HG02970 (cell line): Measurements from ENCODE around the gene ASPSCR1.
"Not testable (repeated sequence)": the region's sequence is repeated elsewhere in the genome, so short reads cannot be mapped to it uniquely, and the experiment has no call there.

Experiments
- ATAC-seq: cut with Tn5 transposase; IDR thresholded peaks from one replicate; pipeline ENCODE4 v1.9.1; 2021; ENCODE audit warnings: mild to moderate bottlenecking, moderate library complexity, moderate number of reproducible peaks; ENCODE audit not compliant: unreplicated experiment, low FRiP score

The ASPSCR1 gene

DNA sequence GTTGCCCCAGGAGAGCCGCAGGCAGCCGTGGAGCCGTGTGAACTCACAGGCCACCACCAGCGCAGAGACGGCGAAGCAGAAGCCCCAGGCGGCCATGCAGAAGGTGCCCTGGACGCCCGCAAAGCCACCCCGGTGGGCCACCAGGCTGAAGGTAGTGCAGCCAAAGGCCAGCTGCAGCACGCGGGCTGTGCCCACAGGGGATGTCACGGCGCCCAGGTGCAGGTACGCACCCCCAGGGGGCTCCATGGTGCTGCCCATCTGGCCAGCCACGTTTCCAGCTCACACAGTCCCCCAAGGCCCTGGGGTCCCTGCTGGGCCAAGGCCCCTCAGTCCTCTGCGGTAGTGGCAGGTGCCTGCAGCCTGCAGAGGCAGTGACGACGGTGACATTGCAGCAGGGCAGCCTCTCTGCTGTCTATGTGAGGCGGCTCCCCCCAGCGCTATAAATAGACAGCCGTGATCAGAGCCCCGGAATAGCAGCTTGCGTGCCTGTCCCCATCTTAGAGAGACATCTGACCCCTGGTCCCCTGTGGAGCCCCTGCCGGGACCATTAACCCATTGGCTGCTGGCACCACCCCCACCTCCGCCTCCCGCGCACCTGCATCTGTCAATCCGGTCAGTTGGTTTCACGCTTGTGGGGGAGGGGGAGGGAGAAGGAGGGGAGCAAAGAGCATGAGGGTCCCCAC is 35.8 kb upstream of the ASPSCR1 start:
- ATAC-seq, result no peak

DNA sequence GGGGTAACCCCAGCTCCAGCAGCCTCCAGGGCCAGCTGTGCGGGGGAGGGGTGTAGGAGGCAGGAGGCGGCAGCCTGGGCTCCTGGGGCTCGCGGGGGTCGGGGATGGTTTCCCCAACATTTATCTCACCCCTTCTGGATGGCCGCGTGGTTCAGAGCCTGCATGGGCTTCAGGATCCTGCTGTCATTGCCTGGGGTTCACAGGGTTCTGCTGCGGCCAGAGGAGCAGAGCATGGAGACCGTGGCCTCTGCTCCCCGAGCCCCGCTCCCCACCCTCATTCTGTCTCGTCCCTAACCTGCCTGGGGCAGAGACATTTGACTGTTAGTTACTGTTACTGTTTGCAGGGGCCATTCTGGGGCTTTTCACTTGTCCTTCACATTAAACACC is 35.3 kb upstream of the ASPSCR1 start:
- no peak for ATAC-seq

DNA sequence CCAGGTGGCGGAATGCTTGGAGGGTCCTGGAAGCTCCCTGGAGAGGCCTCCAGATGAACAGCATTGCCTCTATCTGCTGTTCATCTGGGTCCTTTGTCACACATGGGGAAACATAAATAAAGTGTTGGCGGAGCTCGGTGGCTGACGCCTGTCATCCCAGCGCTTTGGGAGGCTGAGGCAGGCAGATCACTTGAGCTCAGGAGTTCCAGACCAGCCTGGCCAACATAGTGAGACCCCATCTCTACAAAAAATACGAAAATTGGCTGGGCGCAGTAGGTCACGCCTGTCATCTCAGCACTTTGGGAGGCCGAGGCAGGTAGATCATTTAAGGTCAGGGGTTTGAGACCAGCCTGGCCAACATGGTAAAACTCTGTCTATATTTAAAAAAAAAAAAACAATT is 32.6 kb upstream of the ASPSCR1 start:
- no peak for ATAC-seq

DNA sequence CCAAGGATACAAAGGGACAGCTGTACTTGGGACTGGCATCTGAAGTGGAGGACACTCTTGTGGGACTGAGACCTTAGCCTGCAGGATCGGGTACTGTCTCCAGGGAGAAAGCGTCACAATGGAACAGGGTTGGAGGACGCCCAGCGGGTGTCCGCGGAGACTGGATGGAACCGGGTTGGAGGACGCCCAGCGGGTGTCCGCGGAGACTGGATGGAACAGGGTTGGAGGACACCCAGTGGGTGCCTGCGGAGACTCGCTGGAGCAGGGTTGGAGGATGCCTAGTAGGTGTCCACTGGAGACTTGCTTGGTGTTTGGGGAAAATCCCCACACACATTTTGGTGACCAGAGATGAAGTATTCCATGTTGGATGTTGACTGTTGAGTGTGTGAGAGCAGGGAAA is 30.2 kb upstream of the ASPSCR1 start, which contains the start of gene MYADML2:
TSS of gene MYADML2 (minus strand) at position 45 of the 400 bp plus-strand sequence. CDS start 5,492 bp downstream, outside the sequence.
- ATAC-seq, result no peak

DNA sequence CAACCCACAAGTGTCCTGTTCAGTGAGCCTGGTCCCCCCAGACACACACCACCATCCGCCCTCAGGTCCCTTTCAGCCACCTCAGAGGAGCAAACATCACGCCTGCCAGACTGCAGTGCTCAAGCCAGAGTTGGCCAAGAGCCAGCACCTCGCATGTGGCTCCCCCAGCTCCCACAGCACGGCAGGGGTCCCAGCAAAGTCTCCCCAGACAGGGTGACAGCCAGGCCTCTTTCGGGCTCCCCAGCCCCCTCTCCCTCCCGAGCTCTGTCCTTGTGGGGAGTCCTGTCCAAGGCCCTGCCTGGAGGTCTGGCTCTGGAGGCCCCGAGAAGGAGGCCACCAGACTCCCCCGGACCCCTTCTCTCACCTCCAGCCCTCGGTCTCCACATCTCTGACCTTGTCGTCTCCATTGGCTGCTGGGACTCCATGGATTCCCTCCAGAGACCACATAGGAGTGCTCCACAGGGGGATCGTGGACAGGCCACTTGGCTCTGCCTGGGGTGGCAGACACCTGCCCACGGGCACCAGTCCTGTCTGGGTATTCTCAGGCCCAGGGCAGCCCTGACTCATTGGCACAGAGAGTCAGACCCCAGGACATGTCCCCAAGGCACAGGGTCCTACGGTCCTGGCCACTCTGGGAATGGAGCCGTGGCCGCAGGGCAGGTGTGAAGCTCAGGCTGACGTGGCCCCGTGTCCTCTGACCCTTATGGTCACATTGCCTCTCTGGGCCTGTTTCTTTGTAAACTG is 28.6 kb upstream of the ASPSCR1 start:
- ATAC-seq, result no peak

DNA sequence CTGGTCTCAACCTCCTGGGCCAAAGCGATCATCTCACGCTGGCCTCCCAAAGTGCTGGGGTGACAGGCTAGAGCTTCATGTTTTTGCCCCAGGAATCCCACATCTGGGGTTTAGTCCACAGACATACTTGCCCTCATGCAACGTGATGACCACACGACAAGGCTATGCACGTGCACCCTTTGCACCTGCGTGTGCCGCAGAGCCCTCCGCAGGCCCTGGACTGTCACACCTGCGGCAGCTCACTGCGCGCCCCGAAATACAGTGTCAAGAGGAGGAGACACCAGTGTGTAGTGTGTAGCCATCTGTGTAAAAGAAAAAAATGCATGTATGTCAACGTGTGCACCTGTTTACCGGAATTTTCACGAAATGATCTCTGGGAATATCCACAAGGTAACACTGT is 26.9 kb upstream of the ASPSCR1 start:
- ATAC-seq, result no peak

DNA sequence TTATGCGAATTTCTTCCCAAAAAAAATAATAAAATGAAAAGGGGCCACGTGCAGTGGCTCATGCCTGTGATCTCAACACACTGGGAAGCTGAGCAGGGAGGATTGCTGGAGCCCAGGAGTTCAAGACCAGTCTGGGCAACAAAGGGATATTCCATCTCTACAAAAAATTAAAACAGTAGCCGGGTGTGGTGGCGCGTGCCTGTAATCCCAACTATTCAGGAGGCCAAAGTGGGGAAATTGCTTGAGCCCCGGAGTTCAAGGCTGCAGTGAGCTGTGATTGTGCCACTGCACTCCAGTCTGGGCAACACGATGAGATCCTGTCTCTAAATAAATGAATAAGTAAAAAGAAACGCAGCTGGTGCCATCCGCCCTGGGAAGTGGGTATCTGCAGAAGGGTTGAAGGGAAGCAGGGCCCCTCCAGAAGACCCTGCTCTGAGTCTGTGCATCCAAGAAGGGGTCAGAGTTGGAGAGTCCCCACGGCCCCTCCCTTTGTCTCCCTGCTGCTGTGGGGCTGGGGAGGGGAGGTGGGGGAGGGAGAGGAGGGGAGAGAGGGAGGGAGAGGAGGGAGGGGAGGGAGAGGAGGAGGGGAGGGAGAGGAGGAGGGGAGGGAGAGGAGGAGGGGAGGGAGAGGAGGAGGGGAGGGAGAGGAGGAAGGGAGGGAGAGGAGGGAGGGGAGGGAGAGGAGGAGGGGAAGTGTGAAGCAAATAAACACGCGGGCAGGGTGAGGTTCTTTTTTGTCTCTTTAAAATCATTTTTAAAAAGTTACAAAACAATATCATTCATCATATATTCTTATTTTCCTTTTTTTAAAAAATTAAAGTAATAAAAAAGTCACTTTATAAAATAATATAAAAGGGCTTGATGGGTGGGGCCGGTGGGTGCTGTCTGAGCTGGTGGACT is 25.4 kb upstream of the ASPSCR1 start:
- ATAC-seq, result no peak

DNA sequence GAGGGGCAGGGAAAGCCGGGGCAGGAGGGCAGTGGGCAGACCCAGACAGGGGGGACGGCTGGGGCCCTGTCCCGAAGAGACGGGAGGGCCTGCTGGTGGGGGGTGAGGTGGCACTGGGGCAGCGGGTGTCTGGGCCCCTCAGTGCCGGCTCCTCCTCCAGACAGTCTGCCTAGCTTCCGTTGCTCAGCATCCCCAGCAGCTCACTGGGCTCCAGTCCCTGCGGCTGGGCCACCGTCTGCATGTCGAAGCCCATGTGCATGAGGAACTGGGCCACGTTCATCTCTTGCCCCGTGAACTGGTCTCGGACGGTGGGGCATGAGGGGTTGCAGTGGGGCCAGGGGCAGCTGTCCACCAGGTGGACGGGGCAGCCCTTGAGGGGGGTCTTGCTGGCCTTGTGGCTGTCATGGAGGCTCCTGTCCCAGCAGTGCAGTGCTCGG is 24.6 kb upstream of the ASPSCR1 start:
- no peak for ATAC-seq

DNA sequence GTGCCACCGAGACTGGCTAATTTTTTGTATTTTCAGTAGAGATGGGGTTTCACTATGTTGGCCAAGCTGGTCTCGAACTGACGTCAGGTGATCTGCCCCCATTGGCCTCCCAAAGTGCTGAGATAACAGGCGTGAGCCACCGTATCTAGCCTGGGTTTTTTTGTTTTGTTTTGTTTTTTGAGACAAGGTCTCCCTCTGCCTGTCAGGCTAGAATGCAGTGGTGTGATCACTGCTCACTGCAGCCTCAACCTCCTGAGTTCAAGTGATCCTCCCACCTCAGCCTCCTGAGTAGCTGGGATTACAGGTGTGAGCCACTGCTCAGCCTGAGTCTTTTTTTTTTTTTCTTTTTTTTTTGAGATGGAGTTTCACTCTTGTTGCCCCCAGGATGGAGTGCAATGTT is 24.0 kb upstream of the ASPSCR1 start:
- not testable (repeated sequence) for ATAC-seq

DNA sequence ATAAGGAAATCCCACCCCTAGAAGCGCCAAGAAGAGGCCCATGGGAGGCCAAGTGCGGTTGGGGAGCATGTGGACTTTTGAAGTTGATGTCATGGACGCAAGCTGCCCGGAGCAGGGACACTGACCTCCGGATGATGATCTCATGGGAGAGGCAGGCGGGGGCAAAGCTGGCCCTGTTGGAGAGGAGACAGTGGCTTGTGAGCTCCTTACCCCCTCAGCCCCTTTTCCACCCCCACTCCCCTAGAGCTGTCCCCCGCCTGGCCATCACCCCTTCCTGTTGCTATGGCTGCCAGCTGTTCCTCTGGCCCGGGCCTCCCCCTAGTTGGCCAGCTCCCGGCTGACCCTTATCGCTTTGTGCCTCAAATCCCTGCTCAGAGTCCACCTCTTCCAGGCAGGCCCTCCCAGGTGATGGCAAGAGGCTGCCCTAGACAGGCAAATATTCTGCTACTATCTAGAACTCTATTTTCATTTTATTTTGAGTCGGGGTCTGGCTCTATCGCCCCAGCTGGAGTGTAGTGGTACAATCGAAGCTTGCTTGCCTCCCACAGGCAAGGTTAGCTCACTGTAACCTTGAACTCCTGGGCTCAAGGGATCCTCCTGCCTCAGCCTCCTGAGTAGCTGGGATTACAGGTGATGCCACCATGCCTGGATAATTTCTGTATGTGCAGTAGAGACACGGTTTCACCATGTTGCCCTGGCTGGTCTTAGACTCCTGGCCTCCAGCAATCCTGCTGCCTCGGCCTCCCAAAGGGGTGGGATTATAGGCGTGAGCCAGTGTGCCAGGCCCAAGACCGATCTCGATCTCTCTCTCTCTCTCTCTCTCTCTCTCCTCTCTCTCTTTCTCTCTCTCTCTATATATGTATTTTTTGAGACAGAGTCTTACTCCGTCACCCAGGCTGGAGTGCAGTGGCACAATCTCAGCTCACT is 23.0 kb upstream of the ASPSCR1 start:
- no peak for ATAC-seq

DNA sequence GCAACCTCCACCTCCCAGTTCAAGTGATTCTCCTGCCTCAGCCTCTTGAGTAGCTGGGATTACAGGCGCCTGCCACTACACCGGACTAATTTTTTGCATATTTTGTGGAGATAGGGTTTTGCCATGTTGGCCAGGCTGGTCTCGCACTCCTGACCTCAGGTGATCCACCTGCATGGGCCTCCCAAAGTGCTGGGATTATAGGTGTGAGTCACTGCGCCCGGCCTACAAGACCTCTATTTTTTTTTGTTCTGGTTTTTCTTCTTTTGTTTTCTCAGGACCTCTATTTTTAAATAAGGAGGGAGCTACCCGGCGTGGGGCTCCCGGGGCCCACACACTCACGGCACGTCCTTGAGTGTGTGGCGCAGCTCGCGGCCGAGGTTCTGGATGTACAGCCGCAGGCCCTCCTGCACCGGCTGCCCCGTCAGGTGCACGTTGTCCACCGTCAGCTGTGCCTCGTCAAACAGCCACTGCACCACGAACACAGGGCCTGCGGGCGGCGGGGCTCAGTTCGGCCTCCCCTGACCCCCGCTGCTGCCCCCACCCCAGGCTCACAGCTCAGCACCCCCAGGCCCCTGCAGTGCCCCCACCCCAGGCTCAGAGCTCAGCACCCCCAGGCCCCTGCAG is 22.3 kb upstream of the ASPSCR1 start:
- no peak for ATAC-seq

DNA sequence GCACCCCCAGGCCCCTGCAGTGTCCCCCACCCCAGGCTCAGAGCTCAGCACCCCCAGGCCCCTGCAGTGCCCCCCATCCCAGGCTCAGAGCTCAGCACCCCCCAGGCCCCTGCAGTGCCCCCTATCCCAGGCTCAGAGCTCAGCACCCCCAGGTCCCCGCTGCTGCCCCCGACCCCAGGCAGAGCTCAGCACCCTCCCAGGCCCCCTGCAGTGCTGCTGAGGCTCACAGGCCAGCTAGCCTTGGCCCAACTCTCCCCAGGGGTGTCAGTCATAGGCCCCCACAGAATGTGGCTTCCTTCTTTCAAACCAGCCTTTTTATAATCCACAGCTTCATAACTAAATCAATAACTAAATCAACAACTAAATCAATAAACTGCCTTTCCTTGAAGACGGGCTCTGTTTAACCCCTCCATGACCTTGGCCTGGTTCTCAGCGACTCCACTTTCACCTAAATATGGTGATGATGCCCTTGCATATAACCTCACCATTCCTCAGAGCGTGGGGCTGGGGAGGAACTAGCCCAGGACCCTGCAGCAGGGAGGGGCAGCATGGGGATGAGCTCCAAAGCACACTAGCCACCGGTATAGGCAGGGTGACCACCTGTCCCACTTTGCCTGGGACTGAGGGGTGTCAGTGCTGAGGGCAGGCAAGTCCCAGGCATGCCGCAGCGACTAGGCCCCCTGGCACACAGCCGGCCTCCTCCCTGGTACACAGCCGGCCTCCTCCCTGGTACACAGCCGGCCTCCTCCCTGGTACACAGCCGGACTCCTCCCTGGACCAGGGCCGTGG is 21.5 kb upstream of the ASPSCR1 start:
- ATAC-seq, result no peak

DNA sequence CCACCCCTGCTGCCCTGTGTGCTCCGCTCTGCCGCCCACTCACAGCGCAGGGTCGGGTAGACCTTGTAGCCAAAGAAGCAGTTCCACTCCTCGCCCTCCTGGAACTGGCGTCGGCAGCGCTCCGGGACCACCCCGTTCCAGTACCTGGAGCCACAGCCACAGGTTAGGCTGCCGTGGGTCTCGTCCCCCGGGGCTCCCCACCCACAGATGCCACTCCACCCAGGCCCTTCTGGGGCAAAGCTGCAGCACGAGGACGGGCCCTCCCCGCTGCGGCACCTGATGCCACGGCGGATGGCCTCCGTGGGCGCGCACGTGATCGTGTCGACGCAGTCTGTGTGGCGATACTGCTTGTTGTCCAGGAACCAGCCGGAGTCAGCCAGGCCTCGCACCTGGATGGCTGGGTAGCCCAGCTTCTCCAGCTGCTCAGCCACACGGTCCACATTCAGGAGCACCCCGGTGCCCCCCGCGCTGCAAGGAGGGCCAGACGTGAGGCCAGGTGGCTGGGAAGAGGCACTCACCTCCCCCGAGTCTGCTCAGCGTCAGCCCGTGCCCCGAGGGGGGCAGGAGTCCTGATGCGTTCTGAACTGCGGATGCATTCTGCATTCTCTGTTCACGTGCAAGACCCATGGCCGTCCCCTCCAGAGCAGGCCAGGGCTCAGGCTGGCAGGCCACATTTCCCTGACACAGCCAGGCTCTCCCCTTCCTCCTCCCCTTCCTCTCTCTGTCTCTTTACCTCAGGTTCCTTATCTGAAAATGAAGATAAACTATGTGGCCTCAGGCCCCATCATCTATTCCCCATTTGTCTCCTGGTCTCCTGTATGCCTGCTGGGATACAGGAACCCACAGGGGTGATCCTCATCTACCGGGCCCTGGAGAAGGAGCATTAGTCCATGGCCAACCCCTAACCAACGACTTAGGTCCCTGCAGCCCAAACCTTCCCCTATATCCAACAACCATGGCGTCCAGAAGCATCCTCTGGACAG is 20.5 kb upstream of the ASPSCR1 start:
- ATAC-seq, result no peak

DNA sequence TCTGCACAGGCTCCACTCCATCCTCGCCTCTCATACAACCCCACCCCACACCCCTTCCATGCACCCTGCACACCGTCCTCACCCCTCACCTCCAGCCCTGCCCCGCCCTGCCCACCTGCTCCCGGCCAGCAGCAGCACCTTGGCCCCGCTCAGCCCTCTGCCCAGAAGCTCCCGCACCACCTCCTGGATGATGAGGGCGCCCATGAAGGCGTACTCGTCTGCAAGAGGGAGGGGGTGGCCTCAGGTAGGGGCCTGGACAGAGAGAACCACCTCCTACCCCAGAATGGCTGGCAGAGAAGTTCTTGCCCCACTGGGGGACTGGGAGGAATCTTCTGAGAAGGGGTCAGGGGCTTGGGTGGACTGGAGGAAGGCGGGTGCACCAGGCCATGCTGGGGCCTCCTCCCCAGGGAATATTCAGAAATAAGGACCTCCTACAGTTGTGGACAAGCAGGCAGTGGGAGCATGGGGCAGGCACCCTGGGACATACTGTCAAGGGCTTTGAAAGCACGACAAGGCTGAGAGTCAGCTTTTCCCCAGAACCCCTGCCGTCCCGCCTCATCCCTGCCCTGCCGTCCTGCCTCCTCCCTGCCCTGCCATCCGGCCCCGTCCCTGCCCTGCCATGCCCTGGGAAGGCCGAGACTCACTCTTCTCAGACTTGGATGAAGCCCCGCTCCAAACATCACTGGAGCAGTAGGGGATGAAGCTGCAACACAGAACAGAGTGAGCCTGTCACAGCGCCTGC is 19.6 kb upstream of the ASPSCR1 start:
- no peak for ATAC-seq

DNA sequence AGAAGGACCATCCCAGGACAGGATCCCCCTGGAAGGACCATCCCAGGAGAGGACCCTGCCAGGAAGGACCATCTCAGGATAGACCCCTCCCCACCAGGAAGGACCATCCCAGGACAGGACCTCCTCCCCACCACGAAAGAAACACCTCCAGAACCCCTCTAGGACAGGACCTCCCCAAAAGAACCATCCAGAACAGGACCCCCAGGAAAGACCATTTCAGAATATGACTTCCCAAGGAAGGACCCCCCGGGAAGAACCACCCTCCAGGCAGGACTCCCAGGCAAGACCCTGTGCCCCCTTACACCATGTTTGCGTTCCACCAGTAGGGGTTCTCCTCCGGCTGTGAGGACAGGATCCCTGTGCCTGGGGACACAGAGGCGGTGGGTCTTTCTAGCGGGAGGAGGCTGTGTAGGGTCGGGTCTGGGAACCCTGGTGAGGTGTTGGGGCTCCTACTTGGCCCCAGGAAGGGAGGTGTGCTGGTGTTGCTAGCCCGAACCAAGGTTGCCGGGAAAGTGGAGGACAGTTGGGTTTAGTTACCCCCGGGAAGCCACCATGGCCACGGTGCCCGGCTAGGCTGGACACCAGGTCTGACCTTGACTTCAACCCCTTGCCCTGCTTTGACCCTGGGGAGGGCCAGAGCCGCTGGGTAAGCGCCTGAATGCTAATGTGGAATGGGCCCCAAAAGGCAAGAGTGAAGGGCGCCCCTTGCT is 18.6 kb upstream of the ASPSCR1 start:
- no peak for ATAC-seq
